ENCODE results near the gene CFB. TPM values are rescaled to one million over a fixed set of nuclear protein-coding genes. Genes with fewer than 3 reads are reported as not detected.

CFB gene
- total and polyA plus RNA-seq, 9 of the 15 experiments (the other 6 are each of a cell fraction or from before 2014, with no cell fraction given), result 0.08 to 0.91 (median 0.22) TPM; not detected in 4

- 0 out of 4 replicates have a peak, but pooled peaks of 1 of the 2 experiments have one; percentile 26 for TF ChIP-seq BCLAF1 (IDR thresholded peaks at IDR 0.05; ENCODE audit: borderline replicate concordance in 1 of 2, control insufficient read depth in 1 of 2, low read depth in 2 of 2, low read length in 1 of 2)
- no peak for TF ChIP-seq NR2C2 (CRISPR knock-in tag; IDR thresholded peaks at IDR 0.05)
- peak; percentile 70 for TF ChIP-seq NR2C2 (tag; IDR thresholded peaks at IDR 0.05)
- no peak; the same call in 1 of the 2 replicates for TF ChIP-seq POLR2AphosphoS5 (IDR thresholded peaks at IDR 0.05; ENCODE audit: control insufficient read depth, insufficient read depth, low read depth, low read length)
- TF ChIP-seq ZNF263 (CRISPR knock-in tag; IDR thresholded peaks at IDR 0.05; ENCODE audit: borderline replicate concordance), result 0 out of 2 replicates have a peak, but pooled peaks have one; percentile 7
- 0 out of 2 replicates have a peak, but pooled peaks have one; percentile 7 for TF ChIP-seq ARID3A (IDR thresholded peaks at IDR 0.05; ENCODE audit: borderline replicate concordance, low read depth, low read length)
- peak; percentile 44; the same call in 1 of the 2 replicates for TF ChIP-seq CREM (IDR thresholded peaks at IDR 0.05; ENCODE audit: low read depth)
- TF ChIP-seq FOSL1 (tag; conservative IDR thresholded peaks at IDR 0.05), result 0 out of 2 replicates have a peak, but pooled peaks have one; percentile 7
- peak; percentile 86 to 91 for TF ChIP-seq SIX5 (IDR thresholded peaks at IDR 0.05; ENCODE audit: borderline replicate concordance in 1 of 2, insufficient read depth in 1 of 2, low read depth in 1 of 2, low read length in 2 of 2)
- no peak for TF ChIP-seq NEUROD1 (IDR thresholded peaks at IDR 0.05; ENCODE audit: borderline replicate concordance, low read depth, low read length, partially characterized antibody)
- TF ChIP-seq ZBTB7A (IDR thresholded peaks at IDR 0.05; ENCODE audit: borderline replicate concordance, control insufficient read depth, low read depth, low read length), result no peak; the same call in 1 of the 2 replicates
- TF ChIP-seq CTCF (IDR thresholded peaks at IDR 0.05 in 2 of 3, conservative IDR thresholded peaks at IDR 0.05 in 1 of 3; ENCODE audit: insufficient read depth in 2 of 3, low read depth in 1 of 3, low read length in 3 of 3), result peak in 1 of 3 experiments; percentile 35; a peak in 2 of 6 replicates
- TF ChIP-seq ZBTB2 (IDR thresholded peaks at IDR 0.05), result no peak
- peak; percentile 12; the same call in 1 of the 2 replicates for TF ChIP-seq TEAD4 (IDR thresholded peaks at IDR 0.05; ENCODE audit: low read length)
- no peak for TF ChIP-seq TEAD4 (CRISPR knock-in tag; IDR thresholded peaks at IDR 0.05; ENCODE audit: borderline replicate concordance)
Measured at GRCh38 chr6:31898383-31899011, 47.4 kb upstream of the CFB start (continued).
